Adrenal gland (tissue), 5 donors: ENCODE data around the gene TEX36.

Experiments used
- CTCF ChIP-seq, 6 experiments: fragments of 450-650 bp in 4 of 6; fragments of 200-600 bp in 2 of 6; sonication (generic) in 1 of 6; IDR thresholded peaks; 1 replicate in 5 of 6; 2 replicates in 1 of 6; pipeline versions ENCODE4 v1.5.1 to v1.8.0; 2016 to 2021; ENCODE audit warnings: antibody characterized with exemption in 6 of 6, mild to moderate bottlenecking in 2 of 6, moderate library complexity in 1 of 6
- POLR2A ChIP-seq, 2 donors: fragments of 450-650 bp; IDR thresholded peaks; one replicate each; pipeline ENCODE4 v1.6.1; 2017; ENCODE audit warnings: antibody characterized with exemption in 2 of 2, mild to moderate bottlenecking in 2 of 2, moderate library complexity in 1 of 2
- donor health status: DM: no; HTN: no; CAD: no.

DNA sequence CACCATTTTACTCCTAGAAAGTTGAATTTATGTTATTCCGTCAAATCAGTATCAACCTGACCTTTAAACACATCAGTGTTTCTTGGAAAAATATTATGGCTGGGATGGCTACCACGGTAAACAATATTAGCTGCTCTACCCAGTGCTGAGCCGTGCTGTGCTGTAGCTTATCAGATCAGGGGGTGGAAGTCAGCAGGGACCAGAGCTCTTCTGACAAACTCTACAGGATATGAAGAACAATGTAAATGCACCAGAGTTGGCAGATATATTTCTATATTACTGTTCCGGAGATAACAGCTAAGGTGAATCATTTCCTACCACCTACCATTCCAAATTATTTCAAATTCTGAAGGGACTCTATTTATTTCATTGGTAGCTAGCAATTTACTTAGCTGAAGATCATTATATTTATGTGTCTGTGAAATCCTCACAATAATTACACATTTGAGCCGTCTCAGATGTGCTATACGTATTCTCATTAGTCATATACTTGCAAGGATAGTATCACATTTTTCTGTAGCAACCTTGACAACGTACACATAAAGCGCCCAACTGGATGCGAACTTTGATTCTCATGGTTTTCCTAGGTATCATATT, 76.5 kb downstream of the TEX36 start:
- TF ChIP-seq CTCF (IDR thresholded peaks at IDR 0.05): no peak
- no peak for TF ChIP-seq POLR2A (IDR thresholded peaks at IDR 0.05)
